PFSK-1 (cell line): ENCODE data around the gene PREPL.

Experiments used
- FOXP2 ChIP-seq: optimal IDR thresholded peaks from 2 replicates; pipeline ENCODE3; 2011; ENCODE audit warnings: borderline replicate concordance, control low read depth, inconsistent platforms; ENCODE audit not compliant: insufficient read depth; ENCODE audit errors: extremely low read length, extremely low read depth
- POLR2AphosphoS5 ChIP-seq: IDR thresholded peaks from 2 replicates; pipeline ENCODE4 v1.6.1; 2012; ENCODE audit warnings: low read depth, mild to moderate bottlenecking, control low read depth, low read length, moderate library complexity
- REST ChIP-seq, 2 experiments: IDR thresholded peaks; 2 replicates each; pipeline versions ENCODE4 v1.6.1 to v1.8.0; 2011 to 2012; ENCODE audit warnings: low read depth in 2 of 2, low read length in 2 of 2, control low read depth in 1 of 2, inconsistent platforms in 1 of 2, mild to moderate bottlenecking in 1 of 2, moderate library complexity in 1 of 2; ENCODE audit not compliant: insufficient read depth in 1 of 2
- TAF1 ChIP-seq: IDR thresholded peaks from 2 replicates; pipeline ENCODE4 v1.6.1; 2012; ENCODE audit warnings: low read length, control low read depth, borderline replicate concordance; ENCODE audit not compliant: insufficient read depth

GRCh38 chr2:44371445-44371844, 10.2 kb upstream of the PREPL start:
- no peak for TF ChIP-seq POLR2AphosphoS5
- TF ChIP-seq TAF1: no peak
- no peak for TF ChIP-seq REST (IDR thresholded peaks at IDR 0.05; ENCODE audit: insufficient read depth in 1 of 2, low read depth in 2 of 2, low read length in 2 of 2)
- TF ChIP-seq FOXP2: no peak
